Measurements from ENCODE around the gene C15orf62.

The C15orf62 gene

DNA sequence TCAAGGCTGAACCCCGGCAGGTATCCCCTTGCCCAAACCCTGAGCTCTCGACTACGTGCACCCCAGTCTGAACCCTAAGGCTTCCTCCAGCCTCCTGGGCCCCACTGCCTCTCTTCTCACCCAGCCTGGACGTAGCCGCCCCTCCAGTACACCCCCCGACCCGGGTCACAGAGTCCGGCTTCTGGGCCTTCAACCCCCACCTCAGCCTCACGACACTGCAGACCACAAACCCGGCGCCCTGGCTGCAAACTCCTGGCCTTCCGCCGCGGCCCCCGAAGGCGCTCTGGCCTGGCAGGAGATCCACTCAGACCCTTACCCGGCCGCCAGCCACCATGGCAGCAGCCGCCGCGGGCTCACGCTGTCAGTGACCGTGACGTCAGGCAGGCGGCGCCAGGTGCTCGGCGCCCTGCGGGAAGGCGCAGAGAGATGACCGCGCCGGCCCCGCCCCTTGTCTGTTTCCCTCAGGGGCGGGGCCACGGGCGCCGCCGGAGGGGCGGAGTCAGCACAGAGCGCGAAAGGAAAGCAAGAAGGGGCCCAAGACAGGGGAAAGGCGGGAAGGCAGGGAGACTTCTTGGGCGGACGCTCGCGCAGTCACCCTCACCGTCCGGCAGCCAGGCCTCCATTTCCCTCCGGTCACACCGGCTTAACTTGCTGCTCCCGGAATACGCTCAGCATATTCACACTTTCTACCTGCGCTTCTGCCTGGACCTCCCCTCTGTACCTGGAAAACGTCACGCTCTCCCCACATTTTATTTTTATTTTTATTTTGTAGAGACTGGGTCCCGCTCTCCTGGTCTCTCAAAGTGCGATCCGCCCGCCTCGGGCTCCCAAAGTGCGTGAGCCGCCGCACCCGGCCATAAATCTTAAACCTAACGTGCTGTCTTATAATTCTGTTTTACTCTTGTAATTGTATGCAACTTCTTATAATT lies 14.6 kb upstream of the C15orf62 start, which contains the start of gene RMDN3:
Gene RMDN3, minus strand, starts transcription at position 372 of the 929 bp plus-strand sequence. CDS start 471 bp downstream, outside the sequence.
- peak; percentile 87 to 92 (median 90) for DNase-seq (ENCODE audit: low read depth in 4 of 4, low spot score in 1 of 4)

DNA sequence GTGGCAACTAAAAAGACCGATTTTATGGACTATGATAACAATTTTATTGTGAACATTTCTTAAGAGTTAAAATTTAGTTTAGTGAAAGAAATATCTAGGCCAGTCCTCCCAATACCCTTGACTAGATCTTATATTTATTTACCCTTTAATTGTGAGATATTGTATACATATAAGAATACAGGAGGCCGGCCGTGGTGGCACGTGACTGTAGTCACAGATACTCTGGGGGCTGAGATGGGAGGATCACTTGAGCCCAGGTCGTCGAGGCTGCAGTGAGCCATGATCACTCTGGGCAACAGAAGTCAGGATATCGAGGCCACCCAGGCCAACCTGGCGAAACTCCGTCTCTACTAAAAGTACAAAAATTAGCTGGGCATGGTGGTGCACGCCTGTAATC lies 14.0 kb upstream of the C15orf62 start:
- no peak for DNase-seq (ENCODE audit: low read depth in 4 of 4, low spot score in 1 of 4)

DNA sequence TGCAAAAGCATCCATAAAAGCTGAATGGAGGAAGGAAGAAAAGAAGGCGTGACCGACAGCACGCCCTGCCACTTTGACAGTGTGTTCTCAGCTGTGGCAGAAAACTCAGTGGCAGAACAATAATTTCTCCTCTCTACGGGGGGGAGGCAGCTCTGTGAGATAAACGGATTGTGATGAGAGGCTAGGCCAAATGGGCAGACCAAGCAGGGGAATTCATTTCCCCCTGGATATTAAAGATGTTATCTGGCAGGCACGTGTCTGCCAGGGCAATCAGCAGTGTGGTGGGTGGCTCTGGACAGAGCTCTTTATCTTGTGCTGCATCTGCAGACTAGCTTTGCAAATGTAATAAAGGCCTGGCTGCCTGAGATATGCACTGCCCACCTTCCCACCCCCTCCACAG lies 12.8 kb upstream of the C15orf62 start:
- DNase-seq (ENCODE audit: low read depth in 4 of 4, low spot score in 1 of 4), result no peak

DNA sequence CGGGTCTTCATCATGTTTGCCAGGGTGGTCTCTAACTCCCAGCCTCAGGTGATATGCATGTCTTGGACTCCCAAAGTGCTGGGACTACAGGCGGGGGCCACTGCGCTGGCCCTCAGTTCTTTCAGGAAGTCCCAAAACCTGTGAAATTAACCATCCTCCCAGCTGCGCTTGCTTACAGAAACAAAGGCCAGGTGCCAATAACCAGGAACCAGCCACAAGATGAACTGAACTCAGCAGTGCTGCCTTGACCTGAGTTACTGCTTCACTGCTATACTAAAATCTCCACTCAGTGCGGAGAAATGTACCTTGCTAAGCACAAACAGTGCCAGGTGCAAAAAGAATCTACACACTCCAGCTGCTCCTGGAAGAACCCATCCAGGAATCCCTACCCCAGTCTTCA lies 9.8 kb upstream of the C15orf62 start:
- DNase-seq (ENCODE audit: low read depth in 4 of 4, low spot score in 1 of 4), result no peak

DNA sequence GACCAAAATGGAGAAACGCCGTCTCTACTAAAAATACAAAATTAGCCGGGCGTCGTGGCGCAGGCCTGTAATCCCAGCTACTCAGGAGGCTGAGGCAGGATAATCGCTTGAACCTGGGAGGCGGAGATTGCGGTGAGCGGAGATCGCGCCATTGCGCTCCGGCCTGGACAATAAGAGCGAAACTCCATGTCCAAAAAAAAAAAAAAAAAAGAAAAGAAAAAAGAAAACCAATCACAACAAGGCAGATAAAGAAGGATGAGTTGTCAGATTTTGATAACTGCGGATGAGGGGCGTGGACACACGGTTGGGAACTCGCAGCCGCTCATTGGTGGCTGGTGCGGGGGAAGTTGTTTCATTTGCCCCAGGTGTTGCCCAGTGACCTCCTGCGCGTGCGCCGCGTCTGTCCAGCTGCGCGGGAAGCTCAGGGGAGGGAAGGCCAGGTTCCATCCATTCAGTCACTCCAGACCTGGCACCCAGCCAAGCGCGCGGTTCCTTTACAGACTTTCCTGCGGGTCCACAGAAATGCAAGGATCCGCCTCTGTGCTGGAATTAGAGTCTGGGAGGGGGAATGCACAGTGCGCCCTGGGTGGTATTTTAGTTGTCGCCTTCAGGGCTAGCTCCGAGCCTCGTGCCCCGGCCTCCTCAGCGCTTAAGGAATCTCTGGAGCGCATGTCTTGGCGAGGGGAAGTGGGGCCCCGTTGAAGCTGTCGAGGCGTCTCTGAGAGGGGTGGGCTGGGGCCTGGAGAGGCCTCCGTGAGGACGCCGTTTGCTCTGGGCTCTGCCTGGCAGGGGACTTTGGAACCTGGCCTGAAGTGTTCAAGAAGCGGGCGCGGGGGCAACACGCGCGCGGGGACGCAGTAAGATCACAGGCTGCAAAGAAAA lies 6.6 kb upstream of the C15orf62 start:
- peak in 1 of 4 experiments; percentile 22 for DNase-seq (ENCODE audit: low read depth in 4 of 4, low spot score in 1 of 4)

GRCh38 chr15:40763801-40764628 lies 5.8 kb upstream of the C15orf62 start, which contains the start of gene GCHFR:
TSS of gene GCHFR (plus strand) at chr15:40764068. CDS start at chr15:40764181, 113 bp downstream.
- peak in 2 of 4 experiments; percentile 43 to 62 for DNase-seq (ENCODE audit: low read depth in 4 of 4, low spot score in 1 of 4)

DNA sequence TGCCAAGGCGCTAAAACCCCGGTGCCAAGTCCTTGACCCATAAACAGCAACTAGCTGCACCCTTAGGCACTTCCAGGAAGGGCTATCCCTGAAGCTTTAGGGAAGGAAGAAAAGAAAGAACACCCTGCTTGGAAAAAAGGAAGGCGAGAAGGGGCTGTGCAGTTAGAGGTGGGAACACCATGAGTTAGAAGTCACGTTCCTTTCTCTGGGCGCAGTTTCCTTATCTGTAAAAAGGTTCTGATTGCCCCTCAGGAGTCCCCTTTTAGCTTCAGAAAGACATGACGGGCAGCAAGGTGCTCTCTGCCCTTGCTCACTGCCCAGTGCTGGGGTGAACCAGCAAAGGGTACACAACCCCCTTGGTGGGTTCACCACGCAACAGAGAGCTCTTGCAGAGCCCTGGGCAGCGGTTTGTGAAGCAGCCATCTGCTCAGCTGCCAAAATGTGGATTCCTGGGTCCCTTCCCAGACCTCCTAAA lies 5.1 kb upstream of the C15orf62 start:
- DNase-seq (ENCODE audit: low read depth in 4 of 4, low spot score in 1 of 4), result no peak

DNA sequence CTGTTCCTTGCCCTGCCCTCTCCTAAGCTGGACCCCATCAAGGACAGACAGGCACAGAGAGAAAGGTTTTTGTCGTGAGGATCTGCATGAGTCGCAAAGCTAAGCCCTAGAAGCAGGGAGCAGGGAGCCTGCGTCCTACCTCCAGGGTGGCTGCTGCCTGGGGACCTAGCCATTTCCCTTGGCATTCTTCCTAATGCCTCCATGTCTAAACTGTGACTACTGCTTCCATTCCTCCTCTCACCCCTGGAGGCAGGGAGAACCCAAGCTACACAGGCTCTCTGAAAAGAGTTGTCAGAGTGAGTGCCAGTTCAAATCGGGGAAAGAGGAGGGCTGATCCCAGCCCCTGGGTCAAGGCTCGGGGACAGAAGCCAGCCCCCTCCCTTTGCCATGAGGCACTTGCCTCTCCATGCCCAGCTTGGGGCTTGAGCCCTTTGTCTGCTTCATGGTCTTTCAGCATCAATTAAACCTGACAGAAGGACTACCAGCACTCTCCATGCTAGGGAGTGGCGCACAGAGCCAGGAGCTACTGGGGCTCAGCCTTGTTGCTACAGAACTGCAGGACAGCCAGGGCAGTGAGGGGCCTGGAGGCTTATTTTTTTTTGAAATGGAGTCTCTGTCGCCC lies 3.5 kb upstream of the C15orf62 start:
- DNase-seq (ENCODE audit: low read depth in 4 of 4, low spot score in 1 of 4), result no peak

DNA sequence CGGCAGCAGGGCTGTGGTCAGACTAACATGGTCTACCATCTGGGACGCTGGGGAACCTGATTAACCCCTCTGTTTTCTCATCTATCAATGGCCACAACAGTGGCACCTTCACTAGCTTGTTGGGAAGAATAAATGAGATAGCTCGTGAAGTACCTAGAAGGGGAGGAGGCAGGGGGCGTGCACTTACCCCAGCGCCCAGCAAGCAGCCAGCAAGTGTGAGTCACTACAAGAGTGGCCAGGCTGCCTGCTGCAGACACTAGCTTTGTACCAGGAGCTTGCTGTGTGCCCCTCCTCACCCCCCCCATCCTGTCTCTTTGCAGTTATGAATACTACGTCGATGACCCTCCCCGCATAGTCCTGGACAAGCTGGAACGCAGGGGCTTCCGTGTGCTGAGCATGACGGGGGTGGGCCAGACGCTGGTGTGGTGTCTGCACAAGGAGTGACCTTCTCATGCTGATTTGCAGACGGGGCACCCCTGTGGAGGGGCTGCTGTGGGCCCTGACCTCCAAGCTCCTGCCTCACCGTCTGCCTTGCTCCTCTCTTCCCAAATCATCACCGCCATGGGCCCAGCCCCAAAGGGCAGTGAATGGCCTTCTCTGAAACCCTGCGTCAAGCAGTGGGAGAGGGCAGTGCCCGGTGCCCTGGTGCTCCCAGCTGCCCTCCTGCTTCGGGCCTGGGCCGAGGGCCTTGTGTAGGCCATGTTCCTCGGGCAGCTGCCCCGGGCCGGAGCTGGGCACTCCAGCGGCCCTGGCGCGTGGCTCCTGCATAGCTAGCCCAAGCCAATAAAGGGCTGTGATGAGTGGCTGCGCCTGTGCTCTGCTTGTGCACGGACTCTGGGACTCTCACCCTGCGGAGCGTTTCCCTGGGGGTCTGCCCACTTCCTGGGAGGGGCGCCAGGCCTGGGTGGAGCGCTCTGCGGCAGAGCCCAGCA lies 2.6 kb upstream of the C15orf62 start:
- no peak for DNase-seq (ENCODE audit: low read depth in 4 of 4, low spot score in 1 of 4)

DNA sequence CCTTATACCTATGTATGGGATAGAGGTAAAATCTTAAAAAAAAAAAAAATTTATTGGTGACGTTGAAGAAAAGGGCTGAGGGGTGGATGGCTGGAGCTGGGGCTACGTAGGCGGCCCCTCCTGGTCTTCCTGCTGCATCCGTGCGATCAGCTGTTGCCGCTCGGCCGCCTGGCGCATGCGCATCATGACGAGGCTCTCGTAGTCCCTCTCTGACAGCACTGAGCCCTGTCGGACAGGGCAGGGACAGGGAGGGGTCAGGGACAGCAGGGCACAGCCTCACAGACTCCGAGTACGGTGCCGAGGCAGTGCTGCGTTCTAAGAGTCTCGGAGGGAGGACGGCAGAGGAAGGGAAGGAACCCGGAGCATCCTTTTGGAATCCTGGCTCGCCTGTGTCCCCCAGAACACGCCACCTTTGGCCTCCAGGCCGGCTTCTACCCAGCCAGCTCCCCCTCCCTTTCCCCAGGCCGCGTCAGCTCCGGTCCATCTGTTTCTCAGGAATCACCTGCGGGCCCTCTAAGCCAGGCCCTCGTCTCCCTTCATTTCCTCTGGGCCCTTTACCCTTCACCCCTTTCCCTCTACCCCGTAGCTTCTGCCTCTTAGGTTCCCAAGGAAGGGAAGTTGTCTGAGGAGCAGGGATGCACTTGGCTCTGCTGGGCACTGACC lies 1.8 kb upstream of the C15orf62 start:
- DNase-seq (ENCODE audit: low read depth in 4 of 4, low spot score in 1 of 4), result no peak

GRCh38 chr15:40768521-40769273 lies 1.1 kb upstream of the C15orf62 start:
- no peak for DNase-seq (ENCODE audit: low read depth in 4 of 4, low spot score in 1 of 4)

DNA sequence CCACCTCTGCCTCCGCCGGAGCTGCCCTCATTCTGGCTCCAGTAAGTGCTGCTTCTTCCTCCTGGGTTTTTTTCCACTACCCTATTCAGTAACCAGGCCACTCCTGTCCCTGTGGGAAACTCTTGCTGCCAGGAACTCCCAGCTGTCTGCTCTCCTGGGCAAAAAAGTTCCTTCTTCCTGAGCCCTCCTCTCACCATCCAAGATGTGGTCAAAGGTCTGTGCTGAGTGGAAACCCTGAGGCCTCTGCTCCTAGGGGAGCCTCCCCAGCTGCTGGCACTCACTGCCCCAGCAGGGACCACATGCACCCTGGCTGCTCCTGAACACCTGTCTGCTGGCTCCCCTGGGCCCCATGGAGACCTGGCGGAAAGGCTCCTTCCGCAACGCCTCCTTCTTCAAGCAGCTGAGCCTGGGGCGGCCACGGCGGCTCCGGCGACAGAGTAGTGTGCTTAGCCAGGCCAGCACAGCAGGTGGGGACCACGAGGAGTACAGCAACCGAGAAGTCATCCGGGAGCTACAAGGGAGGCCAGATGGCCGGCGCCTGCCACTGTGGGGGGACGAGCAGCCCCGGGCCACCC lies 454 bp downstream of the C15orf62 start:
- DNase-seq (ENCODE audit: low read depth in 4 of 4, low spot score in 1 of 4), result no peak

GRCh38 chr15:40771242-40771641 lies 1.5 kb downstream of the C15orf62 start:
- no peak for DNase-seq (ENCODE audit: low read depth in 4 of 4, low spot score in 1 of 4)

DNA sequence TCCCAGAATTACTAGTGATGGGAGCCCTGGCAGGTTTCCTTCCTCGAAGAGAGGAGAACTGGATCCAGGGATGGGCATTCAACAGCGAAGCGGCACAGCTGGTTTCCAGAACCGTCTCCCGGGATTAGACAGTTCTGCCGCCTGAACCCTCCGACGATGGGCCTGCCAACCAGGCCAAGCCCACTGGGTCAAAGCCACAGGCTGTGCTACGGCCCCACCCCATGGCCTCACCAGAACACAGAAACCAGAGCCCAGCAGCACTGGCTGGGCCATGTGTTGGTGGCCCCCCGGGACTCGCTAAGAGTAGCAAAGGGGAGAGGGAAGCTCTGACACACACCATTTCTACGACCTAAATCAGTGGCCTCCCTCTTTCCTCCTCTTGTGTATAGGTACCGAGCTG lies 2.2 kb downstream of the C15orf62 start:
- no peak for DNase-seq (ENCODE audit: low read depth in 4 of 4, low spot score in 1 of 4)

DNA sequence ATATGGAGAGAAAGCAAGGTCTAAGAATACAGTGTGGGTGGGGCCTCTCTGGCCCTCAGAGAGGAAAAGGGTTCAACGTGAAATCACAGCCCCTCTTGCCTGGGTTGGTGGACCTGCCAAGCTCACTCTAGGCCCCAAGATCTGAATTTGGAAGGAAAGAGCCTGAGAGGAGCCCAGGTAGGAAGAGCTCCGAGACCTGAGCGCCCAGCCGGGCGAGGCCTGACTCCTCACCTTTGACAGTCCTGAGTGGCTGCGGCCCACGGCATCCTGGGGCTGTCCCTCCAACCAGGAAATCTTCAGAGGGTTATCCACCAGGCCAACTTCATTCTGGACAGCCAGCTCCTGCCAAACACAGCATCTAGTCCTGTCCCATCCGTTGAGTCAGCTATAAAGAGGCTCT lies 3.7 kb downstream of the C15orf62 start:
- no peak for DNase-seq (ENCODE audit: low read depth in 4 of 4, low spot score in 1 of 4)

DNA sequence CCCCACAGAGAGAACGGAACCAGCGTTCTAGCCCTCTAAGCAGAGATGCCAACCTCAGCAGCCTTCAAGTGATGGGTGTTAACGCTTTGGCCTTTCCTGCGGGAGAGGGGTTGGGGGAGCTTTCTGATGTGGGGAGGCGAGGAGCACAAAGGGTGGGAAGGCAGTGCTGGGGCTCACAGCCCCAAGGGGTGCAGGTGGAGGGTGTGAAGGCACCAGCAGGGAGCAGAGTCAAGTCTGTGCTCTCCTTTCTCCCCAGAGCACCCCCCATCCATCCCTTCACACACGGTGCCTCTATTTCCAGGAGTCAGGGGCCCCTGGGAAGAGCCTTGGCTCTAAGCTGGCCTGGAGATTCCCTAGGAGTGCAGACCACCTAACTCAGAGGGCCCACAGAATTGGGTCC lies 4.1 kb downstream of the C15orf62 start:
- no peak for DNase-seq (ENCODE audit: low read depth in 4 of 4, low spot score in 1 of 4)

DNA sequence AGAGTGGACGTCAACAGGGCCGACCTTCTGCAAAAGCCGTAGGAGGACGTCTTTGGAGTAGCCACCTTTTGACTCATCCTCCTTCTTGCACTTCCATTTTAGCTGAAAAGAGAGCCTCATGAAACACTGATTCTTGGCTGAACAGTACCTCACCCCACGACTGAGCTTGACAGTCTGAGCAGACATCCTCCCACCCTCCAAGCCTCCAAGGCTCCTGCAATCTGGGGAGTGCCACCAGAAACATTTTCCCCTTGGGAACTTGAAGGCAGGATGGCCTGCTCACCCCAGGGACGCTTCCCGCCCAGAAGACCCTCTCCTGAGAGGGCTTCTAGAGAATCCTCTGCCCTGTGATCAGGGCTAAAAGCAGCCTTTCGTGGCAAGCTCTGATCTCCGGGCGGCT lies 5.2 kb downstream of the C15orf62 start:
- no peak for DNase-seq (ENCODE audit: low read depth in 4 of 4, low spot score in 1 of 4)

Measured in stimulated activated CD4-positive, alpha-beta T cell treated with anti-CD3 and anti-CD28 coated beads, Interleukin-1b, Interleukin-23, amount 100 ng/mL, for 24 hours (primary cell).